HG02885 (cell line): Measurements from ENCODE around the gene NOL9.
"Not testable (repeated sequence)": the region's sequence is repeated elsewhere in the genome, so short reads cannot be mapped to it uniquely, and the experiment has no call there.

Experiments used
- ATAC-seq: cut with Tn5 transposase; IDR thresholded peaks from one replicate; pipeline ENCODE4 v1.9.1; 2021; ENCODE audit warnings: mild to moderate bottlenecking; ENCODE audit not compliant: unreplicated experiment, poor library complexity

Gene NOL9

GRCh38 chr1:6574818-6575217 is 20.5 kb upstream of the NOL9 start:
- no peak for ATAC-seq

- ATAC-seq: no peak
These were observed 19.8 kb upstream of the NOL9 start for GRCh38 chr1:6574025-6574620.

- no peak for ATAC-seq
These were observed 18.5 kb upstream of the NOL9 start for GRCh38 chr1:6572653-6573383.

GRCh38 chr1:6570987-6571386 is 16.7 kb upstream of the NOL9 start:
- no peak for ATAC-seq

- no peak for ATAC-seq
These were observed 15.8 kb upstream of the NOL9 start for GRCh38 chr1:6570100-6570499.

- no peak for ATAC-seq
These were observed 14.7 kb upstream of the NOL9 start for GRCh38 chr1:6569033-6569432.

GRCh38 chr1:6560267-6560666 is 6.0 kb upstream of the NOL9 start:
- ATAC-seq: no peak

- not testable (repeated sequence) for ATAC-seq
These were observed 4.8 kb upstream of the NOL9 start for GRCh38 chr1:6559161-6559560.

GRCh38 chr1:6557597-6557996 is 3.3 kb upstream of the NOL9 start:
- no peak for ATAC-seq

GRCh38 chr1:6554907-6555778 is 830 bp upstream of the NOL9 start, which contains the start of gene TAS1R1:
TSS of gene TAS1R1 (plus strand) at chr1:6555307. CDS start at chr1:6555374, 67 bp downstream.
- ATAC-seq: no peak

GRCh38 chr1:6547301-6547700 is 7.0 kb downstream of the NOL9 start:
- ATAC-seq: no peak

- no peak for ATAC-seq
These were observed 8.0 kb downstream of the NOL9 start for GRCh38 chr1:6546326-6546725.

GRCh38 chr1:6545276-6546112 is 8.8 kb downstream of the NOL9 start:
- ATAC-seq: no peak

GRCh38 chr1:6544831-6545230 is 9.5 kb downstream of the NOL9 start:
- no peak for ATAC-seq

GRCh38 chr1:6538956-6539355 is 15.4 kb downstream of the NOL9 start:
- ATAC-seq: no peak

GRCh38 chr1:6536291-6536690 is 18.0 kb downstream of the NOL9 start:
- no peak for ATAC-seq

- ATAC-seq: no peak
These were observed 19.1 kb downstream of the NOL9 start for GRCh38 chr1:6535214-6535613.

GRCh38 chr1:6534248-6534822 is 20.0 kb downstream of the NOL9 start:
- ATAC-seq: no peak

GRCh38 chr1:6531996-6532395 is 22.3 kb downstream of the NOL9 start:
- no peak for ATAC-seq
